Skeletal muscle cell (primary cell): ENCODE results near the gene DNAJB6.
A peak's percentile ranks its signal among the peaks of the same experiment; 100 is the strongest.

Experiments used
- DNase-seq: peaks from one replicate; pipeline ENCODE4 v3.0.0-alpha.2; 2010; ENCODE audit warnings: low read depth
- H3K4me3 ChIP-seq: 2 replicates; pipeline ENCODE4 v1.5.1; 2011; ENCODE audit warnings: low read depth, mild to moderate bottlenecking, control low read depth, low read length, moderate library complexity

The DNAJB6 gene

GRCh38 chr7:157418204-157419034 is 81.6 kb downstream of the DNAJB6 start:
- no peak for DNase-seq
- H3K4me3 ChIP-seq: no peak overlapping the region

- no peak for DNase-seq
- no peak overlapping the region for H3K4me3 ChIP-seq
Observed at GRCh38 chr7:157419035-157419293, 82.2 kb downstream of the DNAJB6 start.

GRCh38 chr7:157422279-157422678 is 85.5 kb downstream of the DNAJB6 start:
- H3K4me3 ChIP-seq: no peak overlapping the region
- no peak for DNase-seq

DNA sequence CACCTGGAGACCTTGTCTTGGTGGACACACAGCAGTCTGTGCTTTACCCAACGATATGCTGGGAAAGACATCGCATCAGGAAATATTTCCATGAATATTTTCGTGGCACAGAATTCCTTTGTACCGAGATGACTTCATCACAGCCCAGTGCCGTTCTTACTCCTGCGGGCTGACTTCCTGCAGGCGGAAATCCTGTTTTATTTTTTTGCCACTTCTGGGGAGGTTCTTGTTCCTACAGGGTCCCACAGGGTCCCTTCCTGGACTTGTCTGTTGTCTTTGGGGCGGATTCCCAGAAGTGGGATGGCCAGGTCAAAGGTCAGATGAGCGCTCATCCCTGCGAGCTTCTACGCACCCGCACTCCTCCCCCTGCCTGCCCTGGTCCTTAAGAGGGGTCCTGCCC is 86.5 kb downstream of the DNAJB6 start:
- DNase-seq: no peak
- no peak overlapping the region for H3K4me3 ChIP-seq

DNA sequence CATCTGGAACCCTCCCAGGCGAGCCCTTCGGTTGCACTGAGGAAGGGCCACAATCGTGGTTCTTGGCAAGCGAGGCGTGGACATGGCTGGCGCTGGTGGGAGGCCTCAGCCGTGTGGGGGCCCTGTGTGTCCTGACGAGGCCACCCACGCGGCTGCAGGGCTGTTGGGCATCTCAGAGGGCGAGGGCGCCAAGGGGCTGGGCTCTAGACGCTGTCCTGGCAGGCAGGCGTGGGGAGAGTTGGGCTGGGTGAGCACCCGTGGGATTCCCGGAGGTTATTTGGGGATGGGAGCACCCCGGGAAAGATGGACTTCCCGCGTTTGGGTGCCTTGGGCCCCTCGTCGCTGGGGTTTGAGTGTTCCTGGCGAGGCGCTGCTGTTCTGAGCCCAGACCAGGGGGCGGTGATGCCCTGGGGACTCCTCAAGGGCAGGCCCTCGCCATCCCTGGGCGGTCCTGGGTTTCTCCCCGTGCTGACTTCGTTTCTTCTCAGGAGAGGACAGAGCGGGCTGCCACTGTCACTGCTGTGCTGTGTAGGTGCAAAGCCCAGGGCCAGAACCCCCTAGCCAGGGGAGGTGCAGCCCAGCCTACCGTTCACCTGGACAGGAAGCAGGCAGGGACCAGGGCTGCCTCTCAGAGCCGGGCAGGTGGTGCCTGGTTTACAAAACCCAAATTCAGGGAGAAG is 87.2 kb downstream of the DNAJB6 start:
- no peak overlapping the region for H3K4me3 ChIP-seq
- no peak for DNase-seq

- H3K4me3 ChIP-seq: no peak overlapping the region
- DNase-seq: no peak
Observed at GRCh38 chr7:157425137-157425731, 88.4 kb downstream of the DNAJB6 start.

- no peak for DNase-seq
- no peak overlapping the region for H3K4me3 ChIP-seq
Observed at GRCh38 chr7:157425761-157426160, 89.0 kb downstream of the DNAJB6 start.

- DNase-seq: no peak
- no peak overlapping the region for H3K4me3 ChIP-seq
Observed at GRCh38 chr7:157426463-157427301, 89.9 kb downstream of the DNAJB6 start.

DNA sequence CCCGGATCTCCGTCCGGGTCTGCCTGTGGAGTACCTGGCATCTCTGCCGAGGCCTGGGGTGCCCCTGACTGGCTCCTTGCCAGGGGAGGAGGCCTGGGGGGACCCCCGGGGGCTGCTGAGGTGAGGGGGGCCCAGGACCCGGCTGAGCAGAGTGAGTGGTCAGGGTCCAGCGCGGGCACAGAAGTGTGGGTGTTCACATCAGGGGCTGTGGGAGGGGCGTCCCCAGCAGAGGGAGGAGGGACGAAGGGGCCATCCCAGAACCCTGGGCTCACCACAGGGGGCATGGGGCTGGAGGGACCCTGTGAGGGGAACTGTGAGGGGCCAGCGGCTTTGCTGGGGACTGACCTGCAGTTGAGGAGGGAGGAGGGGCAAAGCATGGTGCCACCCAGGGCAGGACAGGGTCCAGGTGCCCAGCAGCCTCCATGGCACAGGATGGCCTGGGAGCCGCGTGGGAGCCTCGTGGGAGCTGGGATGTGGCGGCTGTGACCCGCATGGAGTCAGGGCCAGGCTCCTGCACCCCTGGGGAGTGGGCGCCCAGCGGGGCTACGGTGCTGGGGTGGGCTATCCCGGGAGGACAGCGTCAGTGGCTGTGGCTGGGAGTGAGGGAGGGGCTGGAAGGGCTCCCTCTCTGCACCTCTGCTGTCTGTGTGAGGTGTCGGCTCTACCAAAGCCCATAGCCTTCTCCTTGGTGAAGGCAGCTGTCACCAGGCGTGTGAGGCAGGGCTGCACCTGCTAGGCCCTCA is 91.2 kb downstream of the DNAJB6 start:
- H3K4me3 ChIP-seq: no peak overlapping the region
- DNase-seq: no peak

- H3K4me3 ChIP-seq: no peak overlapping the region
- DNase-seq: no peak
Observed at GRCh38 chr7:157428554-157428945, 91.7 kb downstream of the DNAJB6 start.

GRCh38 chr7:157429001-157429679 is 92.3 kb downstream of the DNAJB6 start:
- no peak overlapping the region for H3K4me3 ChIP-seq

DNA sequence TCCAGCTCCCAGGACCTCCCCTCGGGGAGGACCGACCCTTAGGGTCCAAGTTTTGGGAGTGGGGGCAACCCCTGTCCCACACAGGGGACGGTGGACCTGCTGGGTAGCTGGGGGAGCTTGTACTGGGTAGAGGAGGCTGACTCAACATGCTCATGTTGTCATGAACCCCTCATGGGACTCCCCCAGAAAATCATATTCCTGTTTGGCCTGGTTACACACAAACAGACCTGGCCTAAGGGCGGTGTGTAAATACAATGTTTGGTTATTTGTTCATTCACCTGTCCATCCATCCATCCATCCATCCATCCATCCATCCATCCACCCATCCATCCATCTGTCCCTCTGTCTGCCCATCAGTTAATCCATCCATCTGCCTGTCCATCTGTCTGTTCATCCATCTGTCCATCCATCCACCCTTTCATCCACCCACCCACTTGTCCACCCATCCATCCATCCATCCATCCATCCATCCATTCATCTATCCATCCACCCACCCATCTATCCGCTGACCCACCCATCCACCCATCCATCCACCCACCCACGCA is 92.9 kb downstream of the DNAJB6 start:
- no peak overlapping the region for H3K4me3 ChIP-seq
- no peak for DNase-seq

More at GRCh38 chr7:157429001-157429679, 92.3 kb downstream of the DNAJB6 start:
- DNase-seq: no peak

DNA sequence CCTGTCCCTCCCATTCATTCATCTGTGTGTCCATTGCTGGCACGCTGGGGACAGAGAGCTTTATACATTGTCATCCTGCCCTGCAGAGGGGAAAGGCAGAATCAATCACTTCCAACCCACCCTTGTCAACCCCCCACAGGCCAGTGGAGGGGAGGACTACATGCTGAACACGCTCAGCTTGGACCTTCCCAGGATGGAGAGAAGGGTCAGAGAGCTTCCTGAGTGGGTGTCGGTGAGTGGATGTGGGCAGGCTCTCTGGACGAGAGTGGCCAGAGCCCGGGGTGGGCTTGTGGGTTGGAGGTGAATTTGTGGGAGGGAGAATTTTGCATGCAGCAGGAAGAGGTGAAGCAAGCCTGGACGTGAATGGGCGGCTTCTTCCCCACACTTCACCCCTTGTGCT is 93.9 kb downstream of the DNAJB6 start:
- no peak overlapping the region for H3K4me3 ChIP-seq
- no peak for DNase-seq

DNA sequence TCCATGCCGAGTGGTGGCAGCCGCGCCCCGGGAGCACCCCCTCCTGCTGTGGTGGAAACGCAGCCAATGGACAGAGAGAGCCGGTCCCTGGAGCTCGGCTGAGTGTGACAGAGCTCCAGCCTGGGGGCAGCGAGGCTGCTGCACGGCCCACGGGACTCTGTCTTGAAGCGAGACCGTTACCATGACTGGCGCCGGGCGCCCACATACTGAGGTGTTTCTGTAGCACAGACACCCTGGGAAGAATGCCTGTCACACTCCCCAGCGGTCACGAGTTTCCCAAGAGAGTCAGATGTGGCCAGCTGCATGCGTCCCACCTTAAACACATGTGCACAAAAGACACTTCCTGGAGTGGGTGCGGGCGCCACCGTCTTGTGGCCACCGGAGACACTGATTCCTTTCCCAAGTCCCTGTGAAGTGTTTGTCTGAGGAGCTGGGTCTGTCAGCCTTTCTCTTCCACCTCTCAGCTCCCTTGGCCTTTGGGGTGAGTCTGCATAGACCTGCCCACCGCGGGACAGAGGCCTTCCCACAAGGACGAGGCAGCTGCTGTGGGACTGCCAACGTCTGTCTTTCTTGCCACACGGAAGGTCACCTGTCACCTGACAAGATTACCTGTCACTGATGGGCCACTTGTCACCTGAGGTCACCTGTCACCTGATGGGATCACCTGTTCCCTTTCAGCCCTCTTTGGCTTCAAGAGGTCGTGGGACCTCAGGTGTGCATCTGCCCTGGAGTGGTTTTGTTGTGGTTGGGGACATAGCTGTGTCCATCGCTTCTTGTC is 94.6 kb downstream of the DNAJB6 start:
- DNase-seq: no peak
- H3K4me3 ChIP-seq: no peak overlapping the region

- DNase-seq: no peak
- H3K4me3 ChIP-seq: peak overlapping the region; percentile 40
Observed at GRCh38 chr7:157431951-157432540, 95.2 kb downstream of the DNAJB6 start.

- peak; percentile 34 for DNase-seq
- peak overlapping the region; percentile 40 for H3K4me3 ChIP-seq
Observed at GRCh38 chr7:157432541-157432956, 95.7 kb downstream of the DNAJB6 start.

DNA sequence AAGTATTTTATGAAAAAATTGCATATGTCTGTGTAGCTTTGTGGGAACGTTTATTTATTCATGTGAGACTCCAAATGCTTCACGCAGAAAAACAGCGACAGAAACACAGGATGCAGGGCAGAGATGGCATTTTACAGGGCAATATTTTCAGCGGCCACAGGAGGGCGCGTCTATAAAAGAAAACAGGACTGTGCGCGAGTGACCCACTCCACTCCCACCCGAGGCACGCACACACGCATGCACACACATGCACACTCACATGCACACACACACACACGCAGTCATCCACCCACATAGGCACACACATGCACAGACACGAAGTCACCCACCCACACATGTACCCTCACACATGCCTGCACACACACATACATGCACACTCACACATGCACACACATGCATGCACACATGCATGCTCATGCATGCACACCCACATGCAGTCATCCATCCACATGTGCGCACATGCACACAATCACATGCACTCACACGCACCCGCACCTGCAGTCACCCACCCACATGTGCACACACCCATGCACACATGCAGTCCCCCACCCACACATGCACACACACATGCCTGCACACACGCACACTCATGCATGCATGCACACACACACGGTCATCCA is 96.3 kb downstream of the DNAJB6 start:
- DNase-seq: no peak
- peak overlapping the region; percentile 40 for H3K4me3 ChIP-seq
